Naive thymus-derived CD8-positive, alpha-beta T cell (primary cell): ENCODE data around the gene TAL1. TPM values are rescaled to one million over a fixed set of nuclear protein-coding genes. Genes with fewer than 3 reads are reported as not detected.
A peak's percentile ranks its signal among the peaks of the same experiment; 100 is the strongest.
"Not testable (repeated sequence)": the region's sequence is repeated elsewhere in the genome, so short reads cannot be mapped to it uniquely, and the experiment has no call there.

ENCODE experiments used
- ATAC-seq, 2 donors: fragments of 150-1000 bp; cut with Tn5 transposase in 1 of 2; sonication (Bioruptor Pico), chemical (Tn5 transposase) in 1 of 2; 1 replicate in 1 of 2; 2 replicates in 1 of 2; pipeline ENCODE4 v1.10.0; 2021; ENCODE audit warnings: mild to moderate bottlenecking in 2 of 2, moderate library complexity in 2 of 2
- POLR2A ChIA-PET: fragments of 350-600 bp; sonication (Branson Sonifier 250); formaldehyde crosslinking; loops from one replicate; lab custom pipeline; 2021; ENCODE audit warnings: antibody characterized with exemption; lab: Charles Lee
- DNase-seq, 10 donors: peaks; one replicate each; pipeline versions ENCODE4 v3.0.0 to v3.0.0-alpha.2; 2020 to 2022
- H3K27ac Mint-ChIP-seq, 10 donors: one replicate each; pipeline ENCODE4 v1.8.0; 2020 to 2022; ENCODE audit warnings: mild to moderate bottlenecking in 10 of 10, mixed read lengths in 10 of 10, moderate library complexity in 4 of 10, inconsistent platforms in 1 of 10
- H3K27me3 Mint-ChIP-seq, 5 donors: one replicate each; pipeline ENCODE4 v1.8.0; 2021 to 2022; ENCODE audit warnings: mixed read lengths in 5 of 5
- H3K36me3 Mint-ChIP-seq, 3 donors: one replicate each; pipeline ENCODE4 v1.8.0; 2020 to 2022; ENCODE audit warnings: mixed read lengths in 3 of 3, mild to moderate bottlenecking in 2 of 3, inconsistent platforms in 1 of 3
- H3K4me1 Mint-ChIP-seq, 4 donors: one replicate each; pipeline ENCODE4 v1.8.0; 2021 to 2022; ENCODE audit warnings: mixed read lengths in 4 of 4
- H3K4me3 Mint-ChIP-seq, 10 donors: one replicate each; pipeline ENCODE4 v1.8.0; 2020 to 2022; ENCODE audit warnings: mild to moderate bottlenecking in 10 of 10, mixed read lengths in 10 of 10, moderate library complexity in 6 of 10, inconsistent platforms in 1 of 10
- H3K9me3 Mint-ChIP-seq, 9 donors: one replicate each; pipeline ENCODE4 v1.8.0; 2020 to 2022; ENCODE audit warnings: mixed read lengths in 9 of 9, mild to moderate bottlenecking in 3 of 9, inconsistent platforms in 1 of 9, moderate library complexity in 1 of 9
- polyA plus RNA-seq, 3 donors: library from polyadenylated mRNA; unstranded; fragments of 300-500 nt; fragmentation: Illumina TruSeq; gene quantifications; one replicate each; pipeline ENCODE4 v1.2.3, GENCODE V29; 2021
- total RNA-seq, 8 experiments: library from RNA in 2 of 8; stranded (reverse) in 2 of 8; gene quantifications; one replicate each; pipeline ENCODE4 v1.2.3 and lab custom pipeline; 2021 to 2026

TAL1 gene
- total RNA-seq (not detected), polyA plus RNA-seq (not detected), total RNA-seq (lab: John Stamatoyannopoulos, UW) (0 reads per million in 6 experiments)

DNA sequence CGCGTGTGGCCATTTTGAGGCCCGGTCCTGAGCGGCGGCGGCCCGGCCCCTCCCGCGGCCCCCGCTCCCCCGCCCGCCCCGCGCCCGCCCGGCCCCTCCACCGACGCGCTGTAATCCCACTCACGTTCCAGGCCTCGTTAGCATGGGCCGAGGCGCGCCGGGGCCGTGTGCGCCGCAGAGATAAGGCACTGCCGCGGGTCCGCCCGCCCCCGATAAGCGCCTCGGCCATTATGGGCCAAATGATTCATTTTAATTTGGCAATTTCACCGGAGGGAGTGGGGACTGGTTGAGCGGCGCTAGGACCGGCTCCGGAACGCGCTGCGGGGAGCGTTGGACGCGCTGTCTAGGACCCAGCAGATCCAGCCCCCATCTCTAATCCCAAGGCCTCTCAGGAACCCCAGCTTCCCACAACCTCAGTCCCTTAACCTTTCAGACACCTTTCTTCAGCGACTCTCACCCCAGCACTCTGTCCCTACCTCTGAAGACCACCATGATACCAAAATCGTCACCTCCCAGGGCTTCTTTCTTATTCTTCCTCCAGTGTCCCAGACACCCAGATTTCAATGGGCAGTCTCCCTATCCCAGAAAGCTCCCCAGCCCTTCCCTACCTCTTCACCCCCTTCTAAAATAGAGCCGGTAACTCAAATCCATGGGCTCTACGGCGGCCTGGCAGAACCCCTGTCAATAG is at the start of gene TAL1:
Gene TAL1 (minus strand): TSS at position 39 of the 688 bp plus-strand sequence. CDS start 6,337 bp downstream, outside the sequence.
- Mint-ChIP-seq H3K4me1 (peaks cover 14 to 37% (median 32%) of the 10 kb centered on the region in 4 donors), H3K27me3 (peaks cover 13 to 87% (median 73%) of the 10 kb centered on the region in 5 donors), H3K27ac (peak within 1 kb of the TSS in 3 of 10 donors; percentile 23 to 74 (median 50)), H3K4me3 (peak within 1 kb of the TSS; percentile 70 to 92 (median 81)), H3K9me3 (no peaks in the 10 kb centered on the region), H3K36me3 (peaks cover 4 to 6% (median 5%) of the 10 kb centered on the region in 3 donors)
- POLR2A ChIA-PET, result no interaction called here
- DNase-seq, result no peak
- no peak for ATAC-seq

GRCh38 chr1:47280142-47280541 is 48.1 kb upstream of the TAL1 start:
- H3K9me3 Mint-ChIP-seq, result no peaks in the 10 kb centered on the region
- DNase-seq (no peak), ATAC-seq (no peak)
- no peaks in the 10 kb centered on the region for H3K27me3 Mint-ChIP-seq
- peaks cover 0 to 5% (median 0%) of the 10 kb centered on the region in 3 donors for H3K36me3 Mint-ChIP-seq
- no peak overlapping the region for H3K27ac Mint-ChIP-seq
- POLR2A ChIA-PET, result no interaction called here
- no peaks in the 10 kb centered on the region for H3K4me1 Mint-ChIP-seq
- H3K4me3 Mint-ChIP-seq, result no peak overlapping the region

DNA sequence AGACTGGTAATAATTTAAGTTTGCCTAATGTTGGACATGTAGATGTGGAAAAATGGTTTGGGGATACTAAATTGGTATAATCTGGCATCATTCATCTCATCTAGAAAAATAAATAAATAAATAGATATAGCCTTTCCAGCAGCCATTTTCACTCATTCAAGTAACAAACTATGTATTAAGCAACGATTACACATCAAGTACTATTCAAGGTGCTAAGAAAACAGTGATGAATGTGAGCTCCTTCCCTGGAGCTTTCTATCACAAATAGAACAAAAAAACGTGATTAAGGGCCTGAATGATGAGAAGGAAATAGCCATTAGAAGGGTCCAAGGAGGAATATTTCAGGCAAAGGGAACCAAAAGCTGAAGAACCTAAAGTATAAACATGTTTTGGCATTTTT is 44.8 kb upstream of the TAL1 start:
- Mint-ChIP-seq H3K4me3 (no peak overlapping the region), H3K9me3 (no peaks in the 10 kb centered on the region), H3K27ac (no peak overlapping the region), H3K4me1 (no peaks in the 10 kb centered on the region), H3K36me3 (peaks cover 0 to 5% (median 0%) of the 10 kb centered on the region in 3 donors), H3K27me3 (no peaks in the 10 kb centered on the region)
- POLR2A ChIA-PET, result no interaction called here
- ATAC-seq, result no peak
- no peak for DNase-seq

GRCh38 chr1:47275811-47276210 is 43.8 kb upstream of the TAL1 start:
- H3K4me3 Mint-ChIP-seq, H3K27me3 Mint-ChIP-seq, DNase-seq, H3K9me3 Mint-ChIP-seq, H3K4me1 Mint-ChIP-seq, POLR2A ChIA-PET, H3K27ac Mint-ChIP-seq, ATAC-seq, H3K36me3 Mint-ChIP-seq: not testable (repeated sequence)

DNA sequence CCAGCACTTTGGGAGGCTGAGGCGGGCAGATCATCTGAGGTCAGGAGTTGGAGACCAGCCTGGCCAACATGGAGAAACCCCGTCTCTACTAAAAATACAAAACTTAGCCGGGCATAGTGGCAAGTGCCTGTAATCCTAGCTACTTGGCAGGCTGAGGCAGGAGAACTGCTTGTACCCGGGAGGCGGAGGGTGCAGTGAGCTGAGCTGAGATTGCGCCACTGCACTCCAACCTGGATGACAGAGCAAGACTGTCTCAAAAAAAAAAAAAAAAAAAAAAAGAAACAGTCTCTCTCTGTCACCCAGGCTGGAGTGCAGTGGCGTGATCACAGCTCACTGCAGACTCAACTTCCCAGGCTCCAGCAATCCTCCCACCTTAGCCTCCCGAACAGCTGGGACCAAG is 33.5 kb upstream of the TAL1 start:
- H3K9me3 Mint-ChIP-seq, ATAC-seq, DNase-seq, H3K4me1 Mint-ChIP-seq, H3K36me3 Mint-ChIP-seq, H3K27me3 Mint-ChIP-seq, H3K27ac Mint-ChIP-seq, POLR2A ChIA-PET, H3K4me3 Mint-ChIP-seq: not testable (repeated sequence)

DNA sequence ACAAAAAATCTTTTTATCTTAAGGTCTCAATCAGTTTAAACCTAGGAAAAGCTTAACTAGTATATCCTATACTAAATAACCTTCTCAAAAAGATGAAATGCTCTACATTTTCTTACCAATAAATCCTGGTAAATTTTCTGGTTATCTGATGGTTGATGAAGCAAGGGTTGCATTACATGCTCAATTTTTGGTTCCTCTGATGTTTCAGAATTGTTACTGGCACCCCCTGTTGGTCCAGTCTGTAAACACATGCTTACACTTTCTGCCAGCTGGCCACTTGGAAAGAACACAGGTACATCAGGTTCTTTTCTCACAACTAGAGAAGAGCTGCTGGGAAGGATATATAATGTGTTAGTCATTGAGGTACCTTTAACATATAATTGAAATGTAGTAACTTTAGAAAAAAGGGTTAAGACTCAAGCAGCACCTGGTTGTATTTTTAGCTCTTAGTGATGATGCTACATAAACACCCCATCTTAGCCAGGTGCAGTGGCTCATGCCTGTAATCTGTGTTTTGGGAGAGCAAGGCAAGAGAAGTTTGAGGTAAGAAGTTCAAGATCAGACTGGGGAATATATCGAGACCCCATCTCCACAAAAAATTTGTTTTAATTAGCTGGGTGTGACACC is 30.9 kb upstream of the TAL1 start:
- no peaks in the 10 kb centered on the region for H3K4me1 Mint-ChIP-seq
- peak in 5 of 10 donors; percentile 1 to 25 (median 8) for DNase-seq
- H3K9me3 Mint-ChIP-seq, result no peaks in the 10 kb centered on the region
- no peak overlapping the region for H3K4me3 Mint-ChIP-seq
- POLR2A ChIA-PET, result interaction anchor here (0.6 kb wide), 1 partner anchor 26 kb away, joined by 3 read pairs; no protein-coding TSS in a partner anchor
- H3K27me3 Mint-ChIP-seq, result no peaks in the 10 kb centered on the region
- H3K27ac Mint-ChIP-seq, result no peak overlapping the region
- H3K36me3 Mint-ChIP-seq, result peaks cover 0 to 3% (median 1%) of the 10 kb centered on the region in 3 donors
- ATAC-seq, result no peak

GRCh38 chr1:47257224-47257623 is 25.2 kb upstream of the TAL1 start:
- H3K27me3 Mint-ChIP-seq, result no peaks in the 10 kb centered on the region
- DNase-seq, result no peak
- H3K4me1 Mint-ChIP-seq, result no peaks in the 10 kb centered on the region
- POLR2A ChIA-PET, result no interaction called here
- no peak overlapping the region for H3K27ac Mint-ChIP-seq
- no peak for ATAC-seq
- H3K36me3 Mint-ChIP-seq, result no peaks in the 10 kb centered on the region
- H3K9me3 Mint-ChIP-seq, result no peaks in the 10 kb centered on the region
- no peak overlapping the region for H3K4me3 Mint-ChIP-seq

- DNase-seq (no peak), ATAC-seq (no peak)
- no peak overlapping the region for H3K27ac Mint-ChIP-seq
- no peaks in the 10 kb centered on the region for H3K36me3 Mint-ChIP-seq
- H3K4me1 Mint-ChIP-seq, result no peaks in the 10 kb centered on the region
- H3K4me3 Mint-ChIP-seq, result no peak overlapping the region
- H3K27me3 Mint-ChIP-seq, result no peaks in the 10 kb centered on the region
- POLR2A ChIA-PET, result no interaction called here
- H3K9me3 Mint-ChIP-seq, result no peaks in the 10 kb centered on the region
Observed at GRCh38 chr1:47252795-47253194, 20.8 kb upstream of the TAL1 start.

DNA sequence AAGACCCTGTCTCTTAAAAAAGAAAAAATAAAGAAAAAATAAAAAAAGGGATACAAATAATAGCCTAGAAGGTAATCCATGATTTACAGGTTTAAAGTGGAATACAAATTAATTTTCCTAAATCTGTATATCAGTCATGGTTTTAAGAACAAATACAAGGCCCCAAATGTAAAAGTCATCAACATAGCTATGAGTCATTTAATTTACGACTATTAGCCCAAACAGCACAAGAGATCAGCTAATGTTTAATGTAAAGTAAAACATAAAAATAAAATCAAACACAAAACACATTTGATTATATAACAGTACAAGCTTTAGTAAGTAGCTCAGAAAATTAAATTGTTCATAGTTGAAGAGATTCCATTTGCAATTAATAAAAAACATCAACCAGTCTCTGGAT is 20.3 kb upstream of the TAL1 start:
- DNase-seq (no peak), ATAC-seq (no peak)
- Mint-ChIP-seq H3K4me3 (no peak overlapping the region), H3K36me3 (no peaks in the 10 kb centered on the region), H3K9me3 (no peaks in the 10 kb centered on the region), H3K27me3 (no peaks in the 10 kb centered on the region), H3K27ac (no peak overlapping the region), H3K4me1 (no peaks in the 10 kb centered on the region)
- POLR2A ChIA-PET, result no interaction called here

DNA sequence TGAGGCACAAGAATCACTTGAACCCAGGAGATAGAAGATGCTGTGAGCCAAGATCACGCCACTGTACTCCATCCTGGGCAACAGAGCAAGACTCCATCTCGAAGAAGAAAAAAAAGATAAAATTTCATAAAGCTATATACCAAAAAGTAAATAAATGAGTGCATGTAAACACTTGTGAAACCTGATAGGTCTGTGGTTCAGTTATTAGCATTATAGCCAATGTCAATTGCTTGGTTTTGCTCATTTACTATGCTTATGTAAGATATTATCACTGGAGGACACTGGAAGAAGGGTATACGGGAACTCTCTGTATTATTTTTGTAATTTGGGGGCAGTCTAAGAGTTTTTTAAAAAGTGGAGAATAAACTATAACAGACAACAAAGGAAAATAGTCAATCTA is 17.7 kb upstream of the TAL1 start:
- Mint-ChIP-seq H3K27me3 (peaks cover 1 to 5% (median 2%) of the 10 kb centered on the region in 5 donors), H3K36me3 (no peaks in the 10 kb centered on the region), H3K4me1 (no peaks in the 10 kb centered on the region), H3K9me3 (no peaks in the 10 kb centered on the region), H3K4me3 (no peak overlapping the region), H3K27ac (no peak overlapping the region)
- no peak for ATAC-seq
- no peak for DNase-seq
- POLR2A ChIA-PET, result no interaction called here

DNA sequence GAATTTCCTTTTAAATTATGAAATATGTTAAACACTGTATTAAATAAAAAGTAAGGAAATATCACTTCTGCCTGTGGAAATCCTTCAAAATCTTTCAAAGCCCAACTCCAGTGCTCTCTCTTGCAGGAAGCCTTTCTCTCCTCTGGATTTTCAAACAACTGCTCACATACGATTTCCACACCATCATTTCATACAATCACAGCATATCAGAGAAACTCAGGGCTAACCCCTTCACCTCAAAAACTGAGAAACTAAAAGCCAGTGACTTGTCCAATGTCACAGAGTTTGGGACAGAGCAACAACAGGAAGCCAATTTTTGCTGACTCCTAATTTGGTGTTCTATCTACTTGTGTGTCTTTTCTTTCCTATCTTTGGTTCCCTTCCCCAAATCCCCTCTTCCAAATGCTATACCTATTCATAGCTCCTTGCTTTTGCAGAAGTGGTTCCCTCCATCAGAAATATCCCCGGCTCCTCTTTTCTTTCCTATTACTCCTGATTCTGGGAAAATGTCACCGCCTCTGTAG is 12.4 kb upstream of the TAL1 start:
- peaks cover 0 to 1% (median 0%) of the 10 kb centered on the region in 4 donors for H3K4me1 Mint-ChIP-seq
- H3K36me3 Mint-ChIP-seq, result no peaks in the 10 kb centered on the region
- H3K9me3 Mint-ChIP-seq, result no peaks in the 10 kb centered on the region
- DNase-seq (no peak), ATAC-seq (no peak)
- no peak overlapping the region for H3K27ac Mint-ChIP-seq
- POLR2A ChIA-PET, result no interaction called here
- H3K27me3 Mint-ChIP-seq, result peaks cover 12 to 49% (median 29%) of the 10 kb centered on the region in 5 donors
- no peak overlapping the region for H3K4me3 Mint-ChIP-seq

DNA sequence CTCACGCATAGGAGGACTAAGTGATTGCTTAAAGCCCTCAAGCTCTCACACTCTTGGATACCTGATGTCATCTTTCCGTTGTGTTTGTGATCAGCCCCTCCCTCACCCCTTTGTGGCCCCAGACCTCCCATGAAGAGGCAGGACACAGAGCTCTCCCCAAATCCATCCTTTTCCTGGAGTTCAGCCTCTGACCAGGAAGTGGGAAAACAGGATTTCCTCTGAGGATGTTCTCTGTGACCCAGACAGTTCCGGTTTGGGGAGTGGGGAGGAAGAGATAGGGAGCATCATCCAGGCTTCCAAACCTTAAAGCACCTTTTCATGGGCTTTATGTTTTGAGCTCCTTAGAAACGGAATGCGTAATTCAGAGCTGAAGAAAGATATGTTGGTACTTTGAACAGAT is 11.9 kb upstream of the TAL1 start:
- Mint-ChIP-seq H3K4me3 (no peak overlapping the region), H3K9me3 (no peaks in the 10 kb centered on the region), H3K4me1 (peaks cover 0 to 4% (median 0%) of the 10 kb centered on the region in 4 donors), H3K36me3 (no peaks in the 10 kb centered on the region), H3K27me3 (peaks cover 12 to 54% (median 34%) of the 10 kb centered on the region in 5 donors), H3K27ac (no peak overlapping the region)
- DNase-seq (no peak), ATAC-seq (no peak)
- POLR2A ChIA-PET, result no interaction called here
